Measurements from ENCODE around the gene GNL2. TPM values are rescaled to one million over a fixed set of nuclear protein-coding genes. Genes with fewer than 3 reads are reported as not detected.
A peak's percentile ranks its signal among the peaks of the same experiment; 100 is the strongest.
"Not testable (repeated sequence)": the region's sequence is repeated elsewhere in the genome, so short reads cannot be mapped to it uniquely, and the experiment has no call there.

The GNL2 gene
- total RNA-seq, 1 donor from 2014 or later, result 64.5 TPM

DNA sequence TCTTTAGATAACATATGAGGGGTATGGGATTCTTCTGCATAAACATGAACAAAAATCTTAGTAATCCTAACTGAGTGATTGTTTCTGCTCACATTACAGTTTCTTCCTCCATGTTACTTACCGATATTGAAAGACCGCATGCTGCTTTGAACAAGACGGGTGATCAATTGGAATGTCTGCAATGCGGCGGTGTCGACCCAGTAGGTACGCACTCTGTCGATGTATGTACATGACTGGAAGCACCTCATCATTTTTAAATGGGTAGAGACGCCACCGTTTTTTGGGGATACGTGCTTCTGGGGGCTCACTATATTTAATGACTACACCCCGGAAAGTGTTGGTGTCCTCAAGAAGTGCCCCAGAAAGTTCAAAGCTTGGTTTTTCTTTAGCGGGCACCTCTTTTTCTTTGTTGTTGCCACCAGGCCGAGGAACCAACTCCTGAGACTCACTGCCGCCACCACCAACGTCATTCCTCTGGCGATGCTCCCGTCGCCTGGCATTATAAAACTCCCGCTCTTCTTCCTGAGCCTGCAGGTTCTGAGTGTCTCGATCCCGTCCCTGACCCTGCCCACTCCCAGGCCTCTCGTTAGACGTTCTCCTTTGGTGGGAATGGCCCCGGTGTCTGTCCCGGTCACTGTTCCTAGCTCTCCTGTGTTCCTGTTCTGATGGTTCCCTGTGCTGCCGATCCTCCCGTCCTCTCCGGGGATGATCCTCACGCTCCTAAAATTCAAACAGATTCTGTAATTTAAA, 55.5 kb downstream of the GNL2 start:
- H3K36me3 ChIP-seq (ENCODE audit: control insufficient read depth, insufficient read depth, low read length), result peaks cover 9% of the 10 kb centered on the region
- FAIRE-seq (no peak), DNase-seq (ENCODE audit: low read depth) (no peak)
- H3K4me3 ChIP-seq (ENCODE audit: low read depth, low read length), result no peak overlapping the region
- TF ChIP-seq, protein P1, sequence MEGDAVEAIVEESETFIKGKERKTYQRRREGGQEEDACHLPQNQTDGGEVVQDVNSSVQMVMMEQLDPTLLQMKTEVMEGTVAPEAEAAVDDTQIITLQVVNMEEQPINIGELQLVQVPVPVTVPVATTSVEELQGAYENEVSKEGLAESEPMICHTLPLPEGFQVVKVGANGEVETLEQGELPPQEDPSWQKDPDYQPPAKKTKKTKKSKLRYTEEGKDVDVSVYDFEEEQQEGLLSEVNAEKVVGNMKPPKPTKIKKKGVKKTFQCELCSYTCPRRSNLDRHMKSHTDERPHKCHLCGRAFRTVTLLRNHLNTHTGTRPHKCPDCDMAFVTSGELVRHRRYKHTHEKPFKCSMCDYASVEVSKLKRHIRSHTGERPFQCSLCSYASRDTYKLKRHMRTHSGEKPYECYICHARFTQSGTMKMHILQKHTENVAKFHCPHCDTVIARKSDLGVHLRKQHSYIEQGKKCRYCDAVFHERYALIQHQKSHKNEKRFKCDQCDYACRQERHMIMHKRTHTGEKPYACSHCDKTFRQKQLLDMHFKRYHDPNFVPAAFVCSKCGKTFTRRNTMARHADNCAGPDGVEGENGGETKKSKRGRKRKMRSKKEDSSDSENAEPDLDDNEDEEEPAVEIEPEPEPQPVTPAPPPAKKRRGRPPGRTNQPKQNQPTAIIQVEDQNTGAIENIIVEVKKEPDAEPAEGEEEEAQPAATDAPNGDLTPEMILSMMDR (IDR thresholded peaks at IDR 0.05; ENCODE audit: insufficient read depth, low read length, severe bottlenecking), result no peak
- no peaks in the 10 kb centered on the region for H3K27me3 ChIP-seq (ENCODE audit: control insufficient read depth, insufficient read depth, low read length)

DNA sequence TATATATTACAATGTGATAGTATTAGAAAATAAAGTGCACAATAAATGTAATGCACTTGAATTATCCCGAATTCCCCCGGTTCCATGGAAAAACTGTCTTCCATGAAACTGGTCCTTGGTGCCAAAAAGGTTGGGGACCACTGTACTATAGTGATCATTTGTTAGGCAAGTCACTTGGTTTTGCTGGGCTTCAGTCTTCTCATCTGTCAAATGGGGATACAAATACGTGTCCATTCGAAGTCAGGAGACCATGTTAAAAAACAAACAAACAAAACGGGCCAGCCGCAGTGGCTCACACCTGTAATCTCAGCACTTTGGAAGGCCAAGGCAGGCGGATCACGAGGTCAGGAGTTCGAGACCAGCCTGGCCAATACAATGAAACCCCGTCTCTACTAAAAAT, 56.6 kb downstream of the GNL2 start:
- H3K27me3 ChIP-seq (ENCODE audit: control insufficient read depth, insufficient read depth, low read length); DNase-seq (ENCODE audit: low read depth); H3K4me3 ChIP-seq (ENCODE audit: low read depth, low read length); FAIRE-seq; H3K36me3 ChIP-seq (ENCODE audit: control insufficient read depth, insufficient read depth, low read length): not testable (repeated sequence)

DNA sequence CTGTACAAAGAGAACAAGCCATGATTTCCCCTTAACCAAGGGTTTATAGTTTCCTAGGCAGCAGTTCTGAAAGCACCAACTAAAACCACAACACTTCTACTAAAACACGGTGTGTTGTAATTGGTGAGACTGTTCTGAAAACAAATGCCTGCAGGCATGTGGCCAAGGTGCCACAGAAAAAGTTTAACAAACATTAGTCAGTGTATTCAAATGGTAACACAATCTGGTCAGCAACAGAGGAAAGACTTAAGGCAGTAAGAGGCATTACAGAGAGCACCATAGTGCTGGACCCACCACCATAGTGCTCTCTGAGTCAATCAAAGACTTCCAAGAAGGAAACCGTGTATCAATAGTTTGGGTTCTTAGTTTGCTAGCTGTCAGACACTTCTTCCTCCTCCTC, 58.4 kb downstream of the GNL2 start:
- FAIRE-seq, result no peak

DNA sequence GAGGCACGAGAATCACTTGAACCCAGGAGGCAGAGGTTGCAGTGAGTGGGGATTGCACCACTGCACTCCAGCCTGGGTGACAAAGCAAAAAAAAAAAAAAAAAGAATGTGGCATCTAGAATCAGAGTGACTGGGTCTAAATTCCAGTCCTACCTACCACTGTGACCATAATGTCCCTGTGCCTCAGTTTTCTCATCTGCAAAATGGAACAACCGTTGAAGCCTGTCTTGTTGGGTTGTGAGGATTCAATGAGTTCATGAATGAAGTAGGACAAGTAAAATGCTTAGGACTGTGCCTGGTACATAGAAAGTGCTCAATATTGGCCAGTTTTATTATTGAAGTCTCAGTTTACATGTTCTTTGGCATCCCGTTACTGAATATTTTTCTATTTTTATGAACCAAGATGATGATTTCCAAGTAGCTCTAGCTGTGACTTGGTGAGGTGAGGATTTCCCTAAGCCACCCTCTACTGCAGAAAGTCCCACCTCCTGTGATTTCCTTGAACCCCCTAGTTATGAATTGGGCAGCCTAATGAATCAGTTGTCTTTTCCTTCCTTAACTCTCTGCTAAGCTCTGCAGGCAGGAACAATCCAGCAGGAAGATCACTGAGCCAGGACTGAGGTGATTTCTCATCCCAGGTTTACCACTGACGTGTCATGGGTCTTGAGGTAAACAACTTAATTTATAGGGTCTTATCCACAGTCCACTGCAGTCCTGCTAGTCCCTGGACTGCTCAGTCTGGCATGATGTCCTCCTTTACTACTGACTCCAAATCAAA, 62.2 kb downstream of the GNL2 start:
- DNase-seq (ENCODE audit: low read depth) (no peak), FAIRE-seq (no peak)
- Histone ChIP-seq H3K4me3 (ENCODE audit: low read depth, low read length) (no peak overlapping the region), H3K36me3 (ENCODE audit: control insufficient read depth, insufficient read depth, low read length) (no peaks in the 10 kb centered on the region), H3K27me3 (ENCODE audit: control insufficient read depth, insufficient read depth, low read length) (no peaks in the 10 kb centered on the region)
- TF ChIP-seq, protein P1 (IDR thresholded peaks at IDR 0.05; ENCODE audit: insufficient read depth, low read length, severe bottlenecking), result no peak

More for the DNA sequence above, 58.4 kb downstream of the GNL2 start:
- no peaks in the 10 kb centered on the region for H3K27me3 ChIP-seq (ENCODE audit: control insufficient read depth, insufficient read depth, low read length)
- peaks cover 7% of the 10 kb centered on the region for H3K36me3 ChIP-seq (ENCODE audit: control insufficient read depth, insufficient read depth, low read length)
- TF ChIP-seq, protein P1 (IDR thresholded peaks at IDR 0.05; ENCODE audit: insufficient read depth, low read length, severe bottlenecking), result no peak
- peak; percentile 95 for DNase-seq (ENCODE audit: low read depth)
- no peak overlapping the region for H3K4me3 ChIP-seq (ENCODE audit: low read depth, low read length)

DNA sequence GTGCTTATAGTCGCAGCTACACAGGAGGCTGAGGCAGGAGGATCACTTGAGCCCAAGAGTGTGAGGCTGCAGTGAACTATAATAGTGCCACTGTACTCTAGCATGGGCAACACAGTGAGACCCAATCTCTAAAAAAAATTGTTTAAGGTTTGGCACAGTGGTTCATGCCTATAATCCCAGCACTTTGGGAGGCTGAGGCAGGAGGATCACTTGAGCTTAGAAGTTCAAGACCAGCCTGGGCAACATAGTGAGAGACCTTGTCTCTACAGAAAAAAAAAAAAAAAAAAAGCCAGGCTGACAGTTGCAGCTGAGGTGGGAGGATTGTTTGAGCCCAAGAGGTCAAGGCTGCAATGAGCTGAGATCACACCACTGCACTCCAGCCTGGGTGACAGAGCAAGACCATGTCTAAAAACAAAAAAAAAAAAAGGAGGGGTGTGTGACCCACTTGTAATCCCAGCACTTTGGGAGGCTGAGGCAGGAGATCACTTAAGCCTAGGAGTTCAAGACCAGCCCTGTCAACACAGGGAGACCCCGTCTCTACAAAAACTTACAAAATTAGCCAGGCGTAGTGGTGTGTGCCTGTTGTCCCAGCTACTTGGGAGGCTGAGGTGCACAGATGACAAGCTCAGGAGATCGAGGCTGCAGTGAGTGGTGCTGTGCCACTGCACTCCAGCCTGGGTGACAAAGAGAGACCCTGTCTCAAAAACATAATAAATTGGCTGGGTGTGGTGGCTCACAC, 63.1 kb downstream of the GNL2 start:
- not testable (repeated sequence) for FAIRE-seq; H3K27me3 ChIP-seq (ENCODE audit: control insufficient read depth, insufficient read depth, low read length); H3K36me3 ChIP-seq (ENCODE audit: control insufficient read depth, insufficient read depth, low read length); DNase-seq (ENCODE audit: low read depth); H3K4me3 ChIP-seq (ENCODE audit: low read depth, low read length)

DNA sequence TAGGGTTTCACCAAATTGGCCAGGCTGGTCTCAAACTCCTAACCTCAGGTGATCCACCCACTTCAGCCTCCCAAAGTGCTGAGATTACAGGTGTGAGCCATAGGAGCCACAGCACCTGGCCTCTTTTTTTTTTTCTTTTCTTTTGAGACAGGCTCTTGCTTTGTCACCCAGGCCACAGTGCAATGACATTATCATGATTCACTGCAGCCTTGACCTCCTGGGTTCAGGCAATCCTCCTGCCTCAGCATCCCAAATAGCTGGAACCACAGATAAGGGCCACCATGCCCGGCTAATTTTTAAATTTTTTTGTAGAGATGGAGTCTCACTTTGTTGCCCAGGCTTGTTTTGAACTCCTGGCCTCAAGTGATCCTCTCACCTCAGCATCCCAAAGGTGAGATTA, 65.8 kb downstream of the GNL2 start:
- not testable (repeated sequence) for H3K4me3 ChIP-seq (ENCODE audit: low read depth, low read length); DNase-seq (ENCODE audit: low read depth); FAIRE-seq; H3K27me3 ChIP-seq (ENCODE audit: control insufficient read depth, insufficient read depth, low read length); H3K36me3 ChIP-seq (ENCODE audit: control insufficient read depth, insufficient read depth, low read length)

DNA sequence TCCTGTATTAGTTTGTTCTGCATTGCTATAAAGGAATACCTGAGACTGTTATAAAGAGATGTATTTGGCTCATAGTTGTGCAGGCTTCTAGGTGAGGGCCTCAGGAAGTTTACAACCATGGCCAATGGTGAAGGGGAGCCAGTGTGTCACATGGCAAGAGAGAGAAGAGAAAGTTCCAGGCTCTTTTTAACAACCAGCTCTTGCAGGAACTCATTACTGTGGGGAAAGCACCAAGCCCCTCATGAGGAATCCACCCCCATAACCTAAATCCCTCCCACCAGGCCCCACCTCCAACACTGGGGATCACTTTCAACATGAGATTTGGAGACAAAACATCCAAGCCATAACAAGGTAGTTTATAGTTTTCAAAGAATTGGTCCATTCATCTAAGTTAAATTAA, 76.1 kb downstream of the GNL2 start:
- no peaks in the 10 kb centered on the region for H3K27me3 ChIP-seq (ENCODE audit: control insufficient read depth, insufficient read depth, low read length)
- FAIRE-seq (no peak), DNase-seq (ENCODE audit: low read depth) (no peak)
- no peaks in the 10 kb centered on the region for H3K36me3 ChIP-seq (ENCODE audit: control insufficient read depth, insufficient read depth, low read length)
- TF ChIP-seq, protein P1 (IDR thresholded peaks at IDR 0.05; ENCODE audit: insufficient read depth, low read length, severe bottlenecking), result no peak
- no peak overlapping the region for H3K4me3 ChIP-seq (ENCODE audit: low read depth, low read length)

DNA sequence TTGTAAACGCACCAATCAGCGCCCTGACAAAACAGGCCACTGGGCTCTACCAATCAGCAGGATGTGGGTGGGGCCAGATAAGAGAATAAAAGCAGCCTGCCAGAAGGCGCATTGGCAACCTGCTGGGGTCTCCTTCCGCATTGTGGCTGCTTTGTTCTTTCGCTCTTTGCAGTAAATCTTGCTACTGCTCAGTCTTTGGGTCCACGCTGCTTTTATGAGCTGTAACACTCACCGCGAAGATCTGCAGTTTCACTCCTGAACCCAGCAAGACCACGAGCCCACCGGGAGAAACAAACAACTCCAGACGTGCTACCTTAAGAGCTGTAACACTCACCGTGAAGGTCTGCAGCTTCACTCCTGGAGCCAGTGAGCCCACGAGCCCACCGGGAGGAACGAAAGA, 76.8 kb downstream of the GNL2 start:
- H3K4me3 ChIP-seq (ENCODE audit: low read depth, low read length); H3K36me3 ChIP-seq (ENCODE audit: control insufficient read depth, insufficient read depth, low read length); FAIRE-seq; DNase-seq (ENCODE audit: low read depth); H3K27me3 ChIP-seq (ENCODE audit: control insufficient read depth, insufficient read depth, low read length): not testable (repeated sequence)

DNA sequence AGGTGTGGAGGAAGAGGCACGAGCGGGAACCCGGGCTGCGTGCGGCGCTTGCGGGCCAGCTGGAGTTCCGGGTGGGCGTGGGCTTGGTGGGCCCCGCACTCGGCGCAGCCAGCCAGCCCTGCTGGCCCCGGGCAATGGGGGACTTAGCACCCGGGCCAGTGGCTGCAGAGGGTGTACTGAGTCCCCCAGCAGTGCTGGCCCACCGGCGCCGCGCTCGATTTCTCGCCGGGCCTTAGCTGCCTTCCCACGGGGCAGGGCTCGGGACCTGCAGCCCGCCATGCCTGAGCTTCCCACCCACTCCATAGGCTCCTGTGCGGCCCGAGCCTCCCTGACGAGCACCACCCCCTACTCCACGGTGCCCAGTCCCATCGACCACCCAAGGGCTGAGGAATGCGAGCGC, 77.5 kb downstream of the GNL2 start:
- not testable (repeated sequence) for DNase-seq (ENCODE audit: low read depth); H3K27me3 ChIP-seq (ENCODE audit: control insufficient read depth, insufficient read depth, low read length); H3K4me3 ChIP-seq (ENCODE audit: low read depth, low read length); H3K36me3 ChIP-seq (ENCODE audit: control insufficient read depth, insufficient read depth, low read length); FAIRE-seq

All from bronchial epithelial cell (primary cell).